ENCODE results near the gene MVD. TPM values are rescaled to one million over a fixed set of nuclear protein-coding genes. Genes with fewer than 3 reads are reported as not detected.

The MVD gene
- total and polyA plus RNA-seq, 4 donors: 21.7 to 99.2 (median 74.7) TPM

GRCh38 chr16:88697116-88697830, 34.4 kb upstream of the MVD start (continued):
- no peak for TF ChIP-seq ATF3 (IDR thresholded peaks at IDR 0.05)
- no peak for TF ChIP-seq CTCF (IDR thresholded peaks at IDR 0.05; ENCODE audit: low read depth, low read length, missing input control)
- no peak for TF ChIP-seq ZBTB33 (IDR thresholded peaks at IDR 0.05)
- TF ChIP-seq HNF4G (IDR thresholded peaks at IDR 0.05): no peak
- no peak for TF ChIP-seq HNF4A (conservative IDR thresholded peaks at IDR 0.05)
- TF ChIP-seq RAD21 (IDR thresholded peaks at IDR 0.05): no peak
- no peak for TF ChIP-seq FOXA2 (IDR thresholded peaks at IDR 0.05)

GRCh38 chr16:88696441-88696840, 33.5 kb upstream of the MVD start:
- Histone ChIP-seq H3K4me3 (ENCODE audit: low read depth in 1 of 3, low read length in 3 of 3) (no peak overlapping the region), H3K27ac (ENCODE audit: low read depth in 1 of 2, low read length in 2 of 2) (no peak overlapping the region), H3K9me3 (ENCODE audit: control insufficient read depth in 4 of 4, low read length in 3 of 4) (no peaks in the 10 kb centered on the region), H3K36me3 (ENCODE audit: control insufficient read depth in 4 of 4, insufficient read depth in 3 of 4, low read depth in 1 of 4, low read length in 3 of 4) (peaks cover 2 to 15% (median 6%) of the 10 kb centered on the region in 4 donors), H3K4me1 (ENCODE audit: control insufficient read depth in 4 of 4, insufficient read depth in 4 of 4, low read length in 3 of 4) (peaks cover 0 to 4% (median 1%) of the 10 kb centered on the region in 4 donors), H3K27me3 (ENCODE audit: control insufficient read depth in 4 of 4, insufficient read depth in 4 of 4, low read length in 3 of 4) (no peaks in the 10 kb centered on the region), H3K9ac (ENCODE audit: low read depth in 1 of 2, low read length in 2 of 2) (no peak overlapping the region)
- no peak for TF ChIP-seq JUND (IDR thresholded peaks at IDR 0.05)
- TF ChIP-seq TAF1 (conservative IDR thresholded peaks at IDR 0.05): no peak
- TF ChIP-seq SP1 (IDR thresholded peaks at IDR 0.05): no peak
- TF ChIP-seq REST (IDR thresholded peaks at IDR 0.05): no peak
- TF ChIP-seq HNF4A (conservative IDR thresholded peaks at IDR 0.05): no peak
- no peak for TF ChIP-seq EGR1 (IDR thresholded peaks at IDR 0.05; ENCODE audit: low read depth in 2 of 2)
- no peak for TF ChIP-seq GABPA (IDR thresholded peaks at IDR 0.05 in 1 of 2, conservative IDR thresholded peaks at IDR 0.05 in 1 of 2)
- TF ChIP-seq FOXA1 (IDR thresholded peaks at IDR 0.05): no peak
- TF ChIP-seq RAD21 (IDR thresholded peaks at IDR 0.05): no peak
- no peak for TF ChIP-seq MAX (IDR thresholded peaks at IDR 0.05)
- TF ChIP-seq NR2F2 (IDR thresholded peaks at IDR 0.05): no peak
- TF ChIP-seq YY1 (IDR thresholded peaks at IDR 0.05): no peak
- no peak for TF ChIP-seq ZBTB33 (IDR thresholded peaks at IDR 0.05)
- no peak for TF ChIP-seq ATF3 (IDR thresholded peaks at IDR 0.05)
- TF ChIP-seq RXRA (IDR thresholded peaks at IDR 0.05): no peak
- TF ChIP-seq FOXA2 (IDR thresholded peaks at IDR 0.05): no peak
- WGBS: 88% methylated on average over 14 of the region's 14 CpGs
- no peak for DNase-seq (ENCODE audit: low spot score)

Measured in liver (tissue), 9 donors.